ENCODE results near the gene BAIAP2L1. TPM values are rescaled to one million over a fixed set of nuclear protein-coding genes. Genes with fewer than 3 reads are reported as not detected.

Gene BAIAP2L1
- total RNA-seq, 4 donors from 2014 or later = 1.0 to 4.3 (median 2.1) TPM; not detected in 1

- DNase-seq = no peak
- no peak overlapping the region for H3K27ac ChIP-seq
- H3K9me3 ChIP-seq = no peaks in the 10 kb centered on the region
- intact Hi-C loops (cut with DNase I; ENCODE audit: low total_unique reads) = no loop called here
- H3K36me3 ChIP-seq = no peaks in the 10 kb centered on the region
- no peak overlapping the region for H3K4me3 ChIP-seq
- H3K27me3 ChIP-seq = no peaks in the 10 kb centered on the region
- H3K4me1 ChIP-seq = peaks cover 0 to 8% of the 10 kb centered on the region in 2 donors
- TF ChIP-seq, protein P1, sequence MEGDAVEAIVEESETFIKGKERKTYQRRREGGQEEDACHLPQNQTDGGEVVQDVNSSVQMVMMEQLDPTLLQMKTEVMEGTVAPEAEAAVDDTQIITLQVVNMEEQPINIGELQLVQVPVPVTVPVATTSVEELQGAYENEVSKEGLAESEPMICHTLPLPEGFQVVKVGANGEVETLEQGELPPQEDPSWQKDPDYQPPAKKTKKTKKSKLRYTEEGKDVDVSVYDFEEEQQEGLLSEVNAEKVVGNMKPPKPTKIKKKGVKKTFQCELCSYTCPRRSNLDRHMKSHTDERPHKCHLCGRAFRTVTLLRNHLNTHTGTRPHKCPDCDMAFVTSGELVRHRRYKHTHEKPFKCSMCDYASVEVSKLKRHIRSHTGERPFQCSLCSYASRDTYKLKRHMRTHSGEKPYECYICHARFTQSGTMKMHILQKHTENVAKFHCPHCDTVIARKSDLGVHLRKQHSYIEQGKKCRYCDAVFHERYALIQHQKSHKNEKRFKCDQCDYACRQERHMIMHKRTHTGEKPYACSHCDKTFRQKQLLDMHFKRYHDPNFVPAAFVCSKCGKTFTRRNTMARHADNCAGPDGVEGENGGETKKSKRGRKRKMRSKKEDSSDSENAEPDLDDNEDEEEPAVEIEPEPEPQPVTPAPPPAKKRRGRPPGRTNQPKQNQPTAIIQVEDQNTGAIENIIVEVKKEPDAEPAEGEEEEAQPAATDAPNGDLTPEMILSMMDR (IDR thresholded peaks at IDR 0.05) = no peak
- TF ChIP-seq POLR2A (IDR thresholded peaks at IDR 0.05) = no peak
Observed at GRCh38 chr7:98254951-98255610, 145.8 kb downstream of the BAIAP2L1 start.

- no peaks in the 10 kb centered on the region for H3K9me3 ChIP-seq
- H3K4me1 ChIP-seq = peaks cover 0 to 8% of the 10 kb centered on the region in 2 donors
- TF ChIP-seq, protein P1 (IDR thresholded peaks at IDR 0.05) = no peak
- TF ChIP-seq POLR2A (IDR thresholded peaks at IDR 0.05) = no peak
- no peaks in the 10 kb centered on the region for H3K27me3 ChIP-seq
- no peak for DNase-seq
- intact Hi-C loops (cut with DNase I; ENCODE audit: low total_unique reads) = no loop called here
- no peak overlapping the region for H3K27ac ChIP-seq
- H3K36me3 ChIP-seq = no peaks in the 10 kb centered on the region
- no peak overlapping the region for H3K4me3 ChIP-seq
Observed at GRCh38 chr7:98254516-98254915, 146.4 kb downstream of the BAIAP2L1 start.

GRCh38 chr7:98252425-98253054 lies 148.3 kb downstream of the BAIAP2L1 start:
- H3K4me1 ChIP-seq = peaks cover 0 to 8% of the 10 kb centered on the region in 2 donors
- peak overlapping the region; percentile 36 to 82 for H3K27ac ChIP-seq

DNA sequence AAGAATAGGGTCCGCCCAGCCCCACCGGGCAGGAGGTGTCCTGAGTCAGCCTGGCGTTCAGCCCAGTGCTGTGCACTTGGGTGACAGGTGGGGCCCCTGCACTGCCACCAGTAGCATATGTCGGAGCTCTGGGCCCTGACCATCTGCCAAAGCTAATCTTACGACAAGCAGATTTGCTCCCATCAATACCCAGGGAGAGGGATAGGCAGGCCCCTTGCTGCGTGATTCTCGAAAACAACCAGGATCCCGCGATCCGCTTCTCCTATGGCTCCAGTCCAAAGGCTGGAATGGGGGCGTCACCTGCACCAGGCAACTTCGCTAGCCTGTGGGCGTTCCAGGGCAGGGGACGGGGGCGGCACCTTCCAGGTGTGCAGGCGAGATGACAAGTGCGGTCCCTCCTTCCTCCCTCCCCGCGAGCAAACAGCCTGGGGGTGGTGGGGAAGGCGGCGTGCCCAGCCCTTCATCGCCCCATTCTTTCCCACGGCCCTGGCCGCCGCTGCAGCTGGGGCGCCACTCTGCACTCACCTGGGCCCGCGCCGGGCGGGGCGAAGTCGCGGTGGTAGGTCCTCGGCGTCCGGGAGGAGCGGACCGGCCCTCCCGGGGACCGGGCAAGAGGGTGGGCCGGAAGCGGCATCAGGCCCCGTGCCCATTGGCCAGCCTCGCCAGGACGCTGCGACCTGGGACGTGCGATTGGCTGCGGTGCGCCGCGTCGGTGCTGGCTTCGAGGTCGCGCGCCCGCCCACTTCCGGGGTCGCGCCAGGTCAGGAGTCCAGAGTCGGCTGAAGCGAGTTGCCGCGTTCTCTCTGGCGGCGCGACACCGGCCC lies 149.1 kb downstream of the BAIAP2L1 start, which contains the start of gene TECPR1:
Gene TECPR1, minus strand, starts transcription at position 632 of the 824 bp plus-strand sequence. CDS start 6,086 bp downstream, outside the sequence.
- Histone ChIP-seq H3K4me1 (peaks cover 0 to 8% of the 10 kb centered on the region in 2 donors), H3K9me3 (no peaks in the 10 kb centered on the region), H3K36me3 (no peaks in the 10 kb centered on the region), H3K4me3 (peak within 1 kb of the TSS; percentile 75 to 76), H3K27me3 (no peaks in the 10 kb centered on the region), H3K27ac (peak within 1 kb of the TSS; percentile 68 to 82)
- intact Hi-C loops (cut with DNase I; ENCODE audit: low total_unique reads) = no loop called here
- TF ChIP-seq POLR2A (IDR thresholded peaks at IDR 0.05) = peak in 1 of 2 donors; percentile 46
- TF ChIP-seq, protein P1 (IDR thresholded peaks at IDR 0.05) = no peak
- peak; percentile 91 to 93 for DNase-seq

More at GRCh38 chr7:98252425-98253054, 148.3 kb downstream of the BAIAP2L1 start:
- Histone ChIP-seq H3K9me3 (no peaks in the 10 kb centered on the region), H3K36me3 (no peaks in the 10 kb centered on the region), H3K4me3 (peak overlapping the region; percentile 75 to 76), H3K27me3 (no peaks in the 10 kb centered on the region)
- intact Hi-C loops (cut with DNase I; ENCODE audit: low total_unique reads) = no loop called here
- DNase-seq = no peak
- TF ChIP-seq, protein P1 (IDR thresholded peaks at IDR 0.05) = no peak
- TF ChIP-seq POLR2A (IDR thresholded peaks at IDR 0.05) = no peak

All from uterus (tissue), 4 donors.